OCI-LY7 (cell line): ENCODE results near the gene EML6.

ENCODE experiments used
- CTCF ChIP-seq: fragments of 200-600 bp; sonication (generic); conservative IDR thresholded peaks from 2 replicates; pipeline ENCODE4 v1.5.1; 2014; ENCODE audit warnings: mild to moderate bottlenecking, antibody characterized with exemption, low read length, moderate library complexity, mixed read lengths
- EZH2phosphoT487 ChIP-seq: fragments of 200-600 bp; sonication (generic); IDR thresholded peaks from 2 replicates; pipeline ENCODE4 v1.6.1; 2018; ENCODE audit warnings: low read depth, borderline replicate concordance, mild to moderate bottlenecking, mixed run types, antibody characterized with exemption, low read length, moderate library complexity, mixed read lengths

GRCh38 chr2:54889053-54889452 lies 165.6 kb downstream of the EML6 start:
- TF ChIP-seq CTCF (no peak), EZH2phosphoT487 (no peak)
